ENCODE data around the gene TIMM9.
A peak's percentile ranks its signal among the peaks of the same experiment; 100 is the strongest.

DNA sequence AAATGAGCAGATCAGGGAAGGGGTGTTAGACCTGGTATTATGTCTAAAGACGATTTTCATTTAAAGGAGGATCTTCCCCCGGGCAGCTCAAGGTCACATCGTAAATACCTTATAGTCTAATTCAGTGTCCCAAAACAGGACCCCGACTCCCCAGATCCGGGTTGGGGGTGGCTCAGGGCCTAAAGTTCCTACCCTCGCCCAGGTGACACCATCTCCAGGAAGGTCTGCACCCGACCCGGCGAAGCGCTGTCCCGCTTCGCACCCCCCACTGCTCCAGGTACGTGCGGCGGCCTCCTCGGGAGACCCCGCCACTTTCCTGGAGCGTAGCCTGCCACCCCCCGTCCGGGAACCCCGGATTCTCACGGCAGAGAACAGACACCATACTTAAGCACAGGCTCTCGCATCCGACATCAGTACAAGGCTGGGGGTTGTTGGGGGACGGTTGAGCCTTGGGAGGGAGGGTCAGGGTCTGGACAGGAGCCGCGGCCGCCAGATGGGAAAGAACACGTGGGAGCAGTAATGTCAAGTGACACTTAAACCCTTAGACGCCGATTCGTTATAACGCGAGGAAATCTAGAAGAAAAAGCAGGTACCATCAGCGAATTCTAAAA, 556 bp downstream of the TIMM9 start:
- TF ChIP-seq, protein P1, sequence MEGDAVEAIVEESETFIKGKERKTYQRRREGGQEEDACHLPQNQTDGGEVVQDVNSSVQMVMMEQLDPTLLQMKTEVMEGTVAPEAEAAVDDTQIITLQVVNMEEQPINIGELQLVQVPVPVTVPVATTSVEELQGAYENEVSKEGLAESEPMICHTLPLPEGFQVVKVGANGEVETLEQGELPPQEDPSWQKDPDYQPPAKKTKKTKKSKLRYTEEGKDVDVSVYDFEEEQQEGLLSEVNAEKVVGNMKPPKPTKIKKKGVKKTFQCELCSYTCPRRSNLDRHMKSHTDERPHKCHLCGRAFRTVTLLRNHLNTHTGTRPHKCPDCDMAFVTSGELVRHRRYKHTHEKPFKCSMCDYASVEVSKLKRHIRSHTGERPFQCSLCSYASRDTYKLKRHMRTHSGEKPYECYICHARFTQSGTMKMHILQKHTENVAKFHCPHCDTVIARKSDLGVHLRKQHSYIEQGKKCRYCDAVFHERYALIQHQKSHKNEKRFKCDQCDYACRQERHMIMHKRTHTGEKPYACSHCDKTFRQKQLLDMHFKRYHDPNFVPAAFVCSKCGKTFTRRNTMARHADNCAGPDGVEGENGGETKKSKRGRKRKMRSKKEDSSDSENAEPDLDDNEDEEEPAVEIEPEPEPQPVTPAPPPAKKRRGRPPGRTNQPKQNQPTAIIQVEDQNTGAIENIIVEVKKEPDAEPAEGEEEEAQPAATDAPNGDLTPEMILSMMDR (IDR thresholded peaks at IDR 0.05; ENCODE audit: low read depth, low read length): no peak
- TF ChIP-seq MYC (IDR thresholded peaks at IDR 0.05; ENCODE audit: low read depth, low read length): peak; percentile 93
- peak; percentile 23 for TF ChIP-seq POLR2A (IDR thresholded peaks at IDR 0.05; ENCODE audit: extremely low read depth, insufficient read length)

Measured in NB4 (cell line).